Testis (tissue), 2 donors: ENCODE results near the gene PTH.

ENCODE experiments used
- CTCF ChIP-seq, 3 experiments: fragments of 450-650 bp in 2 of 3; fragments of 200-600 bp in 1 of 3; sonication (generic) in 1 of 3; IDR thresholded peaks; one replicate each; pipeline ENCODE4 v1.5.1; 2016 to 2019; ENCODE audit warnings: antibody characterized with exemption in 3 of 3, mild to moderate bottlenecking in 2 of 3, moderate library complexity in 1 of 3
- POLR2A ChIP-seq: fragments of 450-650 bp; IDR thresholded peaks from one replicate; pipeline ENCODE4 v1.6.1; 2017; ENCODE audit warnings: antibody characterized with exemption, mild to moderate bottlenecking, moderate library complexity

GRCh38 chr11:13479688-13480087, 16.1 kb downstream of the PTH start:
- TF ChIP-seq CTCF (IDR thresholded peaks at IDR 0.05) (no peak), POLR2A (no peak)
